Mesendoderm (in vitro differentiated cells): Measurements from ENCODE around the gene ATP13A1.

ENCODE experiments used
- DNase-seq: peaks from one replicate; pipeline ENCODE4 v3.0.0; 2013
- H2AK5ac ChIP-seq: 2 replicates; pipeline ENCODE4 v1.6.1; 2013; ENCODE audit warnings: low read length, inconsistent platforms
- H2BK120ac ChIP-seq: 2 replicates; pipeline ENCODE4 v1.6.1; 2013; ENCODE audit warnings: low read depth, mild to moderate bottlenecking, low read length, moderate library complexity, mixed read lengths
- H2BK15ac ChIP-seq: replicated peaks from 2 replicates; pipeline ENCODE4 v1.6.1; 2013; ENCODE audit warnings: low read depth, mild to moderate bottlenecking, moderate library complexity
- H2BK5ac ChIP-seq: 2 replicates; pipeline ENCODE4 v1.6.1; 2013; ENCODE audit warnings: low read length, inconsistent platforms
- H3K18ac ChIP-seq: 2 replicates; pipeline ENCODE4 v1.6.1; 2013; ENCODE audit warnings: mild to moderate bottlenecking, low read length, mixed read lengths
- H3K23ac ChIP-seq: one replicate; pipeline ENCODE4 v1.6.1; 2013; ENCODE audit warnings: low read length
- H3K27ac ChIP-seq: 2 replicates; pipeline ENCODE4 v1.5.1; 2013; ENCODE audit warnings: low read depth, mild to moderate bottlenecking, inconsistent platforms, low read length, moderate library complexity
- H3K27me3 ChIP-seq: 2 replicates; pipeline ENCODE4 v1.6.1; 2013; ENCODE audit warnings: low read length, control low read depth, mild to moderate bottlenecking, inconsistent platforms; ENCODE audit not compliant: insufficient read depth, poor library complexity
- H3K36me3 ChIP-seq: 2 replicates; pipeline ENCODE4 v1.6.1; 2013; ENCODE audit warnings: low read length, inconsistent platforms; ENCODE audit not compliant: control insufficient read depth, insufficient read depth
- H3K4ac ChIP-seq: one replicate; pipeline ENCODE4 v1.6.1; 2013; ENCODE audit warnings: low read depth, mild to moderate bottlenecking, low read length, moderate library complexity
- H3K4me1 ChIP-seq: 2 replicates; pipeline ENCODE4 v1.6.1; 2013; ENCODE audit warnings: low read depth, low read length, inconsistent platforms; ENCODE audit not compliant: control insufficient read depth
- H3K4me2 ChIP-seq: 2 replicates; pipeline ENCODE4 v1.6.1; 2013; ENCODE audit warnings: low read length
- H3K4me3 ChIP-seq: 2 replicates; pipeline ENCODE4 v1.5.1; 2013; ENCODE audit warnings: mild to moderate bottlenecking, low read length
- H3K56ac ChIP-seq: one replicate; pipeline ENCODE4 v1.6.1; 2013; ENCODE audit warnings: low read length
- H3K79me1 ChIP-seq: 2 replicates; pipeline ENCODE4 v1.6.1; 2013; ENCODE audit warnings: low read length, inconsistent platforms
- H3K79me2 ChIP-seq: 2 replicates; pipeline ENCODE4 v1.6.1; 2013; ENCODE audit warnings: mild to moderate bottlenecking, low read length; ENCODE audit not compliant: control insufficient read depth, insufficient read depth
- H3K9ac ChIP-seq: 2 replicates; pipeline ENCODE4 v1.6.1; 2013; ENCODE audit warnings: low read length, inconsistent platforms
- H4K5ac ChIP-seq: one replicate; pipeline ENCODE4 v1.6.1; 2013; ENCODE audit warnings: low read length
- H4K8ac ChIP-seq: one replicate; pipeline ENCODE4 v1.6.1; 2013; ENCODE audit warnings: low read depth, mild to moderate bottlenecking, control low read depth, low read length, moderate library complexity
- WGBS: extraction: QIAGEN DNeasy Blood & Tissue Kit; methylation state at CpG from one replicate; pipeline ENCODE4 v1.1.7; 2013; ENCODE audit warnings: low lambda C conversion rate, missing lambda C conversion rate; ENCODE audit not compliant: insufficient coverage; ENCODE audit errors: extremely low coverage; 5-methylcytosine and 5-hydroxymethylcytosine counted together

Gene ATP13A1

GRCh38 chr19:19661675-19662251 is 1.7 kb downstream of the ATP13A1 start:
- no peaks in the 10 kb centered on the region for H3K27me3 ChIP-seq
- no peak overlapping the region for H4K8ac ChIP-seq
- peak overlapping the region; percentile 11 for H3K4me2 ChIP-seq
- no peak overlapping the region for H4K5ac ChIP-seq
- H3K27ac ChIP-seq: no peak overlapping the region
- H3K9ac ChIP-seq: no peak overlapping the region
- peaks cover 25% of the 10 kb centered on the region for H3K79me1 ChIP-seq
- H2BK5ac ChIP-seq: no peak overlapping the region
- H3K23ac ChIP-seq: no peak overlapping the region
- peaks cover 17% of the 10 kb centered on the region for H3K36me3 ChIP-seq
- no peak overlapping the region for H3K4me3 ChIP-seq
- H3K56ac ChIP-seq: no peak overlapping the region
- H2BK15ac ChIP-seq: no peak overlapping the region
- peak; percentile 54 for DNase-seq
- H3K79me2 ChIP-seq: peaks cover 28% of the 10 kb centered on the region
- no CpG with 5 or more reads among the region's 18 CpGs for WGBS
- H2BK120ac ChIP-seq: no peak overlapping the region
- no peak overlapping the region for H3K4ac ChIP-seq
- H2AK5ac ChIP-seq: no peak overlapping the region
- peaks cover 4% of the 10 kb centered on the region for H3K4me1 ChIP-seq
- H3K18ac ChIP-seq: no peak overlapping the region

- no peak overlapping the region for H3K9ac ChIP-seq
- peaks cover 28% of the 10 kb centered on the region for H3K79me2 ChIP-seq
- H2BK15ac ChIP-seq: no peak overlapping the region
- H3K18ac ChIP-seq: no peak overlapping the region
- H2BK120ac ChIP-seq: no peak overlapping the region
- H3K79me1 ChIP-seq: peaks cover 25% of the 10 kb centered on the region
- DNase-seq: no peak
- H3K36me3 ChIP-seq: peaks cover 18% of the 10 kb centered on the region
- WGBS: no CpG with 5 or more reads among the region's 10 CpGs
- H3K56ac ChIP-seq: peak overlapping the region; percentile 25
- H4K8ac ChIP-seq: no peak overlapping the region
- H3K27ac ChIP-seq: no peak overlapping the region
- H3K4me2 ChIP-seq: no peak overlapping the region
- no peaks in the 10 kb centered on the region for H3K27me3 ChIP-seq
- no peak overlapping the region for H3K4me3 ChIP-seq
- H3K4ac ChIP-seq: no peak overlapping the region
- H3K4me1 ChIP-seq: peaks cover 4% of the 10 kb centered on the region
- H2AK5ac ChIP-seq: no peak overlapping the region
- H3K23ac ChIP-seq: no peak overlapping the region
- H4K5ac ChIP-seq: no peak overlapping the region
- no peak overlapping the region for H2BK5ac ChIP-seq
These were observed 2.3 kb downstream of the ATP13A1 start for GRCh38 chr19:19661141-19661674.

- no peak overlapping the region for H2BK5ac ChIP-seq
- no peak overlapping the region for H2AK5ac ChIP-seq
- H2BK15ac ChIP-seq: no peak overlapping the region
- no peak overlapping the region for H4K8ac ChIP-seq
- H3K23ac ChIP-seq: no peak overlapping the region
- no peak overlapping the region for H2BK120ac ChIP-seq
- H3K27me3 ChIP-seq: no peaks in the 10 kb centered on the region
- H3K27ac ChIP-seq: no peak overlapping the region
- H3K4me3 ChIP-seq: no peak overlapping the region
- H3K4me1 ChIP-seq: peaks cover 4% of the 10 kb centered on the region
- H3K4me2 ChIP-seq: no peak overlapping the region
- no peak overlapping the region for H3K18ac ChIP-seq
- WGBS: no CpG with 5 or more reads among the region's 17 CpGs
- H3K79me2 ChIP-seq: peaks cover 28% of the 10 kb centered on the region
- H3K36me3 ChIP-seq: peaks cover 23% of the 10 kb centered on the region
- H3K9ac ChIP-seq: no peak overlapping the region
- no peak overlapping the region for H4K5ac ChIP-seq
- no peak for DNase-seq
- H3K4ac ChIP-seq: no peak overlapping the region
- H3K56ac ChIP-seq: no peak overlapping the region
- peaks cover 25% of the 10 kb centered on the region for H3K79me1 ChIP-seq
These were observed 3.7 kb downstream of the ATP13A1 start for GRCh38 chr19:19659646-19660245.

- Histone ChIP-seq H2AK5ac (no peak overlapping the region), H3K4me2 (no peak overlapping the region), H2BK5ac (no peak overlapping the region), H3K9ac (no peak overlapping the region), H3K27me3 (no peaks in the 10 kb centered on the region), H3K18ac (no peak overlapping the region), H4K5ac (no peak overlapping the region), H3K27ac (no peak overlapping the region), H3K79me2 (peaks cover 18% of the 10 kb centered on the region), H3K4me1 (peaks cover 1% of the 10 kb centered on the region), H2BK120ac (no peak overlapping the region), H3K36me3 (peaks cover 27% of the 10 kb centered on the region), H3K56ac (no peak overlapping the region), H3K4me3 (no peak overlapping the region), H3K79me1 (peaks cover 19% of the 10 kb centered on the region), H3K23ac (no peak overlapping the region), H3K4ac (no peak overlapping the region), H2BK15ac (no peak overlapping the region), H4K8ac (no peak overlapping the region)
- WGBS: no CpG with 5 or more reads among the region's 10 CpGs
- DNase-seq: no peak
These were observed 6.1 kb downstream of the ATP13A1 start for GRCh38 chr19:19657397-19657783.

GRCh38 chr19:19656451-19657396 is 6.8 kb downstream of the ATP13A1 start:
- Histone ChIP-seq H3K18ac (no peak overlapping the region), H2BK5ac (no peak overlapping the region), H3K4ac (no peak overlapping the region), H3K79me1 (peaks cover 15% of the 10 kb centered on the region), H3K36me3 (peaks cover 28% of the 10 kb centered on the region), H2BK120ac (no peak overlapping the region), H3K27ac (no peak overlapping the region), H3K23ac (no peak overlapping the region), H2BK15ac (no peak overlapping the region), H4K5ac (no peak overlapping the region), H3K4me2 (no peak overlapping the region), H3K27me3 (no peaks in the 10 kb centered on the region), H3K9ac (no peak overlapping the region), H3K79me2 (peaks cover 11% of the 10 kb centered on the region), H2AK5ac (no peak overlapping the region), H3K56ac (no peak overlapping the region), H3K4me1 (no peaks in the 10 kb centered on the region), H3K4me3 (no peak overlapping the region), H4K8ac (no peak overlapping the region)
- DNase-seq: no peak
- WGBS: no CpG with 5 or more reads among the region's 33 CpGs
